GM12878 (cell line): ENCODE data around the gene PDK1.

Experiments used
- CBFB ChIP-seq: IDR thresholded peaks from 2 replicates; pipeline ENCODE4 v1.6.1; 2016; ENCODE audit warnings: antibody characterized with exemption, low read depth
- CHD2 ChIP-seq: IDR thresholded peaks from 2 replicates; pipeline ENCODE4 v1.6.1; 2011; ENCODE audit warnings: low read depth, low read length, improper control_type of control experiment, borderline replicate concordance
- CTCF ChIP-seq, 3 experiments: IDR thresholded peaks in 2 of 3; conservative IDR thresholded peaks in 1 of 3; 2 replicates each; pipeline ENCODE4 v1.5.1; 2011; ENCODE audit warnings: low read depth in 3 of 3, low read length in 3 of 3, mild to moderate bottlenecking in 3 of 3, control low read depth in 2 of 3, moderate library complexity in 2 of 3, inconsistent platforms in 1 of 3, mixed read lengths in 1 of 3; ENCODE audit not compliant: control insufficient read depth in 2 of 3, insufficient read depth in 1 of 3; ENCODE audit errors: extremely low read depth in 1 of 3
- GABPA ChIP-seq: IDR thresholded peaks from 2 replicates; pipeline ENCODE4 v1.6.1; 2014; ENCODE audit warnings: antibody characterized with exemption, low read depth, mild to moderate bottlenecking, inconsistent platforms
- KAT2A ChIP-seq: conservative IDR thresholded peaks from 2 replicates; pipeline ENCODE4 v1.6.1; 2011; ENCODE audit warnings: low read depth, low read length; ENCODE audit not compliant: control insufficient read depth
- POLR2AphosphoS5 ChIP-seq: IDR thresholded peaks from 2 replicates; pipeline ENCODE4 v1.6.1; 2011; ENCODE audit warnings: mild to moderate bottlenecking, low read length, inconsistent platforms
- TARDBP ChIP-seq: IDR thresholded peaks from 2 replicates; pipeline ENCODE4 v1.6.1; 2016; ENCODE audit warnings: borderline replicate concordance
- ZBTB11 ChIP-seq: fragments of 450-650 bp; formaldehyde crosslinking; IDR thresholded peaks from 2 replicates; pipeline ENCODE4 v1.5.0; 2022; ENCODE audit warnings: mild to moderate bottlenecking, missing genetic modification characterization
- ZBTB4 ChIP-seq: fragments of 450-650 bp; formaldehyde crosslinking; IDR thresholded peaks from 2 replicates; pipeline ENCODE4 v1.4.0; 2022; ENCODE audit warnings: mild to moderate bottlenecking, moderate library complexity
- ZNF274 ChIP-seq: IDR thresholded peaks from one replicate; pipeline ENCODE4 v1.8.0; 2011; ENCODE audit not compliant: insufficient read length, insufficient read depth

GRCh38 chr2:172550419-172550818 is 5.5 kb upstream of the PDK1 start:
- no peak for TF ChIP-seq CHD2
- TF ChIP-seq ZBTB11 (CRISPR knock-in tag), result no peak
- no peak for TF ChIP-seq CBFB
- no peak for TF ChIP-seq KAT2A
- no peak for TF ChIP-seq TARDBP
- no peak for TF ChIP-seq POLR2AphosphoS5
- no peak for TF ChIP-seq CTCF (IDR thresholded peaks at IDR 0.05 in 2 of 3, conservative IDR thresholded peaks at IDR 0.05 in 1 of 3; ENCODE audit: control insufficient read depth in 2 of 3, extremely low read depth in 1 of 3, insufficient read depth in 1 of 3, low read depth in 3 of 3, low read length in 3 of 3)
- TF ChIP-seq ZBTB4 (CRISPR knock-in tag), result no peak
- TF ChIP-seq GABPA, result no peak
- no peak for TF ChIP-seq ZNF274
